DMS153 treated with DMSO at 0.1 percent for 48 hours (cell line): ENCODE measurements around the gene FAM81A.

ENCODE experiments used
- DNase-seq: peaks from one replicate; lab custom pipeline; 2025; ENCODE audit not compliant: unreplicated experiment; lab: John Stamatoyannopoulos, UW

FAM81A gene

GRCh38 chr15:59571606-59572005, 133.6 kb downstream of the FAM81A start:
- DNase-seq: no peak
